Activated naive CD4-positive, alpha-beta T cell treated with anti-CD3 and anti-CD28 coated beads, Interleukin-2, amount 50 U/mL, for 24 hours (primary cell): ENCODE measurements around the gene PTPRK.

Experiments
- H3K27ac Mint-ChIP-seq: one replicate; pipeline ENCODE4 v1.8.0; 2021; ENCODE audit warnings: mild to moderate bottlenecking, mixed read lengths
- H3K27me3 Mint-ChIP-seq: one replicate; pipeline ENCODE4 v1.8.0; 2021; ENCODE audit warnings: mixed read lengths
- H3K36me3 Mint-ChIP-seq: one replicate; pipeline ENCODE4 v1.8.0; 2021; ENCODE audit warnings: mixed read lengths
- H3K4me1 Mint-ChIP-seq: one replicate; pipeline ENCODE4 v1.8.0; 2021; ENCODE audit warnings: mixed read lengths
- H3K4me3 Mint-ChIP-seq: one replicate; pipeline ENCODE4 v1.8.0; 2021; ENCODE audit warnings: mild to moderate bottlenecking, mixed read lengths
- H3K9me3 Mint-ChIP-seq: one replicate; pipeline ENCODE4 v1.8.0; 2021; ENCODE audit warnings: mixed read lengths

The PTPRK gene

GRCh38 chr6:128483472-128484135 lies 36.8 kb downstream of the PTPRK start:
- H3K4me3 Mint-ChIP-seq, result no peak overlapping the region
- H3K27ac Mint-ChIP-seq, result no peak overlapping the region
- no peaks in the 10 kb centered on the region for H3K36me3 Mint-ChIP-seq
- H3K27me3 Mint-ChIP-seq, result no peaks in the 10 kb centered on the region
- H3K4me1 Mint-ChIP-seq, result peaks cover 3% of the 10 kb centered on the region
- no peaks in the 10 kb centered on the region for H3K9me3 Mint-ChIP-seq

GRCh38 chr6:128482642-128483041 lies 37.8 kb downstream of the PTPRK start:
- H3K27me3 Mint-ChIP-seq, result no peaks in the 10 kb centered on the region
- peaks cover 11% of the 10 kb centered on the region for H3K4me1 Mint-ChIP-seq
- no peaks in the 10 kb centered on the region for H3K9me3 Mint-ChIP-seq
- no peak overlapping the region for H3K4me3 Mint-ChIP-seq
- no peaks in the 10 kb centered on the region for H3K36me3 Mint-ChIP-seq
- H3K27ac Mint-ChIP-seq, result no peak overlapping the region

GRCh38 chr6:128479991-128480390 lies 40.4 kb downstream of the PTPRK start:
- Mint-ChIP-seq H3K9me3 (no peaks in the 10 kb centered on the region), H3K27ac (no peak overlapping the region), H3K27me3 (no peaks in the 10 kb centered on the region), H3K4me1 (peaks cover 11% of the 10 kb centered on the region), H3K36me3 (no peaks in the 10 kb centered on the region), H3K4me3 (no peak overlapping the region)

- H3K36me3 Mint-ChIP-seq, result no peaks in the 10 kb centered on the region
- H3K4me3 Mint-ChIP-seq, result peak overlapping the region; percentile 64
- H3K9me3 Mint-ChIP-seq, result no peaks in the 10 kb centered on the region
- no peak overlapping the region for H3K27ac Mint-ChIP-seq
- H3K4me1 Mint-ChIP-seq, result peaks cover 11% of the 10 kb centered on the region
- H3K27me3 Mint-ChIP-seq, result no peaks in the 10 kb centered on the region
These were observed 41.2 kb downstream of the PTPRK start for GRCh38 chr6:128479048-128479666.

GRCh38 chr6:128478230-128479047 lies 42.0 kb downstream of the PTPRK start:
- Mint-ChIP-seq H3K4me3 (peak overlapping the region; percentile 64), H3K9me3 (no peaks in the 10 kb centered on the region), H3K27ac (peak overlapping the region; percentile 3), H3K36me3 (no peaks in the 10 kb centered on the region), H3K4me1 (peaks cover 11% of the 10 kb centered on the region), H3K27me3 (no peaks in the 10 kb centered on the region)

- Mint-ChIP-seq H3K27ac (no peak overlapping the region), H3K27me3 (no peaks in the 10 kb centered on the region), H3K4me3 (no peak overlapping the region), H3K4me1 (peaks cover 11% of the 10 kb centered on the region), H3K36me3 (peaks cover 2% of the 10 kb centered on the region), H3K9me3 (no peaks in the 10 kb centered on the region)
These were observed 45.5 kb downstream of the PTPRK start for GRCh38 chr6:128474933-128475332.

- Mint-ChIP-seq H3K9me3 (no peaks in the 10 kb centered on the region), H3K4me3 (no peak overlapping the region), H3K27me3 (no peaks in the 10 kb centered on the region), H3K36me3 (peaks cover 2% of the 10 kb centered on the region), H3K4me1 (peaks cover 11% of the 10 kb centered on the region), H3K27ac (no peak overlapping the region)
These were observed 45.9 kb downstream of the PTPRK start for GRCh38 chr6:128474481-128474880.

GRCh38 chr6:128471907-128472306 lies 48.5 kb downstream of the PTPRK start:
- Mint-ChIP-seq H3K27me3 (no peaks in the 10 kb centered on the region), H3K36me3 (peaks cover 2% of the 10 kb centered on the region), H3K4me3 (no peak overlapping the region), H3K4me1 (no peaks in the 10 kb centered on the region), H3K27ac (no peak overlapping the region), H3K9me3 (no peaks in the 10 kb centered on the region)

GRCh38 chr6:128465368-128466343 lies 54.7 kb downstream of the PTPRK start:
- H3K9me3 Mint-ChIP-seq, result no peaks in the 10 kb centered on the region
- no peak overlapping the region for H3K4me3 Mint-ChIP-seq
- H3K27me3 Mint-ChIP-seq, result no peaks in the 10 kb centered on the region
- H3K4me1 Mint-ChIP-seq, result no peaks in the 10 kb centered on the region
- no peaks in the 10 kb centered on the region for H3K36me3 Mint-ChIP-seq
- H3K27ac Mint-ChIP-seq, result no peak overlapping the region

GRCh38 chr6:128464790-128465189 lies 55.6 kb downstream of the PTPRK start:
- Mint-ChIP-seq H3K4me3 (no peak overlapping the region), H3K4me1 (no peaks in the 10 kb centered on the region), H3K27ac (no peak overlapping the region), H3K27me3 (no peaks in the 10 kb centered on the region), H3K36me3 (no peaks in the 10 kb centered on the region), H3K9me3 (no peaks in the 10 kb centered on the region)

- no peaks in the 10 kb centered on the region for H3K9me3 Mint-ChIP-seq
- no peaks in the 10 kb centered on the region for H3K27me3 Mint-ChIP-seq
- H3K27ac Mint-ChIP-seq, result no peak overlapping the region
- H3K36me3 Mint-ChIP-seq, result no peaks in the 10 kb centered on the region
- H3K4me3 Mint-ChIP-seq, result no peak overlapping the region
- H3K4me1 Mint-ChIP-seq, result no peaks in the 10 kb centered on the region
These were observed 56.5 kb downstream of the PTPRK start for GRCh38 chr6:128463942-128464341.

- no peak overlapping the region for H3K4me3 Mint-ChIP-seq
- no peaks in the 10 kb centered on the region for H3K9me3 Mint-ChIP-seq
- no peaks in the 10 kb centered on the region for H3K27me3 Mint-ChIP-seq
- no peaks in the 10 kb centered on the region for H3K36me3 Mint-ChIP-seq
- no peaks in the 10 kb centered on the region for H3K4me1 Mint-ChIP-seq
- H3K27ac Mint-ChIP-seq, result no peak overlapping the region
These were observed 58.9 kb downstream of the PTPRK start for GRCh38 chr6:128461501-128461900.

- no peaks in the 10 kb centered on the region for H3K36me3 Mint-ChIP-seq
These were observed 63.7 kb downstream of the PTPRK start for GRCh38 chr6:128456510-128457230.

GRCh38 chr6:128455959-128456358 lies 64.4 kb downstream of the PTPRK start:
- Mint-ChIP-seq H3K4me3 (no peak overlapping the region), H3K9me3 (no peaks in the 10 kb centered on the region), H3K4me1 (no peaks in the 10 kb centered on the region), H3K27me3 (peaks cover 2% of the 10 kb centered on the region), H3K36me3 (no peaks in the 10 kb centered on the region), H3K27ac (no peak overlapping the region)

More at GRCh38 chr6:128456510-128457230, 63.7 kb downstream of the PTPRK start:
- Mint-ChIP-seq H3K4me3 (no peak overlapping the region), H3K4me1 (no peaks in the 10 kb centered on the region), H3K27me3 (peaks cover 1% of the 10 kb centered on the region), H3K27ac (no peak overlapping the region), H3K9me3 (no peaks in the 10 kb centered on the region)

GRCh38 chr6:128452713-128453112 lies 67.7 kb downstream of the PTPRK start:
- H3K36me3 Mint-ChIP-seq, result no peaks in the 10 kb centered on the region
- H3K4me3 Mint-ChIP-seq, result no peak overlapping the region
- no peaks in the 10 kb centered on the region for H3K4me1 Mint-ChIP-seq
- H3K9me3 Mint-ChIP-seq, result no peaks in the 10 kb centered on the region
- peaks cover 2% of the 10 kb centered on the region for H3K27me3 Mint-ChIP-seq
- H3K27ac Mint-ChIP-seq, result no peak overlapping the region
